ENCODE measurements around the gene S100A13. TPM values are rescaled to one million over a fixed set of nuclear protein-coding genes. Genes with fewer than 3 reads are reported as not detected.
"Not testable (repeated sequence)": the region's sequence is repeated elsewhere in the genome, so short reads cannot be mapped to it uniquely, and the experiment has no call there.

Gene S100A13
- polyA plus RNA-seq, 1 donor, result 58.5 TPM

DNA sequence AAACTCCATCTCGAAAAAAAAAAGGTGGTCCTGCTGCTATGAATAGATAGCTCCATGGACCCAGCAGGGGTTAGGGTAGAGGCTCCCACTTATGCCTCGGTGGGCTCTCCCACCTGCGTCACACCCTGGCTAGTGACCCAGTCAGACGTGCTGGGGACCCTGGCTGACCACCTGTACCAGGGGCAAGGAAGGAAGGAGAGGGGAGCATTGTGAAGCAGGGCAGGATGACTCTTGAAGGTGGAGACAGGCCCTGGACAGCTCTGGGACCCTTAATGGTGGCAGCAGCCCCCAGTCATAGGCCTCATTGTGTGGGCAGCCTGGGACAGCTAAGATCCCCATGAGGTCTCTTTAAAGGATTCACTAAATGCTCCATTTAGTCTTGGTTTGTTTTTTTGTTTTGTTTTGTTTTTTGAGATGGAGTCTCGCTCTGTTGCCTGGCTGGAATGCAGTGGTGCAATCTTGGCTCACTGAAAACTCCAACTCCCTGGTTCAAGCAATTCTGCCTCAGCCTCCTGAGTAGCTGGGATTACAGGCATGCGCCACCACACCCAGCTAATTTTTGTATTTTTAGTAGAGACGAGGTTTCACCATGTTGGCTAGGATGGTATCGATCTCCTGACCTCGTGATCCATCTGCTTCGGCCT lies 20.8 kb upstream of the S100A13 start:
- DNase-seq, result no peak

DNA sequence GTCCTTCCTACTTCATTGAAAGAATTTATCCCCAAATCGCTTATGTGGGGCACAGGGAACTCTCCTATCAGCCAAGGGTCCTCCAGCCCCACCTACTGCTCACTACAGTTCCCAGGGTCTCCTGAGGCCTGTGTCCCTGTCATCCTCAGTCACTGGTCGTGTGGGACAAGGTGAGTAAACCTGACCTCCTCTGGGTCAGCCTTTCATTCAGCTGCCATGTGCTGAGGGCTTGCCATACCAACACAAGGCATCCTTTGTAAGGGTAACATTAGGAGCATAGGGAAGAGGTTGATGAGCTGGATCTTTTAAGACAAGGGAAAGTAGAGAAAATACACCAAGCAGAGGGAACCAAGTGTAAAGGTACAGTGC lies 20.0 kb upstream of the S100A13 start:
- no peak for DNase-seq

- no peak for DNase-seq
Measured at GRCh38 chr1:153646672-153647345, 19.5 kb upstream of the S100A13 start.

DNA sequence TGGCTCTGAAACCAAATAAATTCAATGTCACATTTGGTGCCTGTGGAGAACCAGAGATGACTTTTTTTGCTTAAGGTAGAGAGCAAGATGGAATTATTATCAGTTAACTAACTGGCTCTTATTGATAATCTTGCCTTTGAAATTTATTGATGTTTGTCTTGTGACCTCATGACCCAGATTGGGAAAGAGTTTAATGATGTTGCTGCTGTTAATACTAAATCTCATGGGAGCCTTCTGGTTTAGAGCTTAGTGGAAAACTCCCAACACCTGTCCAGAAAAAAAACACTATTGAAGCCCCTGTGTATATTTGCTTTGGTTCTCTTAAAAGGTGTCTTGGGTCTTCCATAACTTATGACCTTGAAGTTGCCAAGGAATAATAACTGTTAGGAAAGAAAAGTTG lies 16.5 kb upstream of the S100A13 start:
- DNase-seq, result no peak

GRCh38 chr1:153643100-153643499 lies 15.8 kb upstream of the S100A13 start:
- DNase-seq, result no peak

- DNase-seq, result no peak
Measured at GRCh38 chr1:153642161-153642560, 14.9 kb upstream of the S100A13 start.

DNA sequence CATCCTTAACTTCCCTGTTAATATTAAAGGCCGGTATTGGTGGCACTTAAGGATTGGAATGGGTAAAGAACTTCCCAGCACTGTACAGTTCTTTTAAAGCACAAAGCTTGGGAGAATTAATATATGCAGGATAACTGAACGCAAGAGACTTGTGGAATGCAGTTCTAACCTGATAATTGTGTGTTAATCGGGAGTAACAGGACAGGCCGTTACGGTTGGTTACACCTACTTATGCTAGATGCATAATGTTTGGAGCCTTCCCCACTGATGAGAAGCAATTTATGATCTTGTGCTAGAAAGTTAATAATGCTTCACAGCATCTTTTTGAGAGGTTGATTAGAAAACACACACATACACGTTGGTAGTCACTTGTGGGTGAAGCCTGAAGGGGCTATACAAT lies 13.6 kb upstream of the S100A13 start:
- no peak for DNase-seq

DNA sequence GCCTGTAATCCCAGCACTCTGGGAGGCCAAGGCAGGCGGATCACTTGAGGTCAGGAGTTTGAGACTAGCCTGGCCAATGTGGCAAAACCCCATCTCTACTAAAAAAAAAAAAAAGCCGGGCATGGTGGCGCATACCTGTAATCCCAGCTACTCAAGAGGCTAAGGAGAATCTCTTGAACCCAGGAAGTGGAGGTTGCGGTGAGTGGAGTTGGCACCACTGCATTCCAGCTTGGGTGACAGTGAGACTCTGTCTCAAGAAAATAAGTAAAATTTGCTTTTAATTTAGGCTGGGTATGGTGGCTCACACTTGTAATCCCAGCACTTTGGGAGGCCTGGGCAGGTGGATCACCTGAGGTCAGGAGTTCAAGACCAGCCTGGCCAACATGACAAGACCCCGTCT lies 12.9 kb upstream of the S100A13 start:
- DNase-seq, result not testable (repeated sequence)

- no peak for DNase-seq
Measured at GRCh38 chr1:153639280-153639679, 12.0 kb upstream of the S100A13 start.

- no peak for DNase-seq
Measured at GRCh38 chr1:153638261-153638660, 11.0 kb upstream of the S100A13 start.

GRCh38 chr1:153636312-153636711 lies 9.0 kb upstream of the S100A13 start:
- DNase-seq, result no peak

- no peak for DNase-seq
Measured at GRCh38 chr1:153635872-153636271, 8.6 kb upstream of the S100A13 start.

- peak; percentile 98 for DNase-seq
Measured at GRCh38 chr1:153633754-153634665, 6.7 kb upstream of the S100A13 start, which contains the start of gene CHTOP. Gene CHTOP, plus strand, starts transcription at chr1:153634066. Its CDS starts 2,523 bp downstream, at chr1:153636589.

- DNase-seq, result no peak
Measured at GRCh38 chr1:153633161-153633753, 6.0 kb upstream of the S100A13 start.

- DNase-seq, result no peak
Measured at GRCh38 chr1:153631047-153632022, 4.0 kb upstream of the S100A13 start.

GRCh38 chr1:153630384-153630783 lies 3.1 kb upstream of the S100A13 start:
- DNase-seq, result no peak

DNA sequence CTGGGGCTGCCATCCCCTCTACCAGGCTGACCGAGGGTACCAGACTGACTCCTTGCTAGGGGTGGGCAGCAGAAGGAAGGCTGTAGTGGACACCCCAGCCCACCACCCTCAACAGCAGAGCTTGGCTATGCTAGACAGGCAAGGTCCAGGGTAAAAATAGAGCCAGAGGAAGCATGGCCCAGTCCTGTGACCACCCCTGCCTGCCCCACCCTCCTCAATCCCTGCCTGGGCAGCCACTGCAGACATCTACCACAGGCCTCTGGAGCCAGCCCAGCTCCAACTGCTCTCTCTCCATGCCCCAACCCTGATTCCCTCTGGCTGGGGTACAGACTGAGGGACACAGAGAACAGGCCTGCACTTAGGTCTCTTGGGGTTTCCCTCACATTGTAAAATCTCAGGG lies 2.7 kb upstream of the S100A13 start:
- DNase-seq, result no peak

DNA sequence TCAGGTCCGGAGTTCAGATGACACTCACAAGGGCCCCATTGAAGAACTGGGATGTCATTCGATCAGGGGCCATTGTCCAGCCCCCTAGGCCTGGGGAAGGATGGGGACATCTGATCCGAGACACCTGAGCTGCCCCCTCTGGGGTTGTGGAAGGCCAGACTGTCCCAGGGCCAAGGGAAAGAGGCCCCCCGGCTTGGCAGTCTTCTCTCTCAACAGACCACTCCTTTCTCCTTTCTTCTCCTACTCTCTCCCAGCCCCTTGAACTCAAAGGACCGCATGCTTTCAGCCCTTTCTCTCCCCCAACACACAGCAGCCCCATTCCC lies 2.0 kb upstream of the S100A13 start:
- DNase-seq, result no peak

GRCh38 chr1:153628638-153629342 lies 1.5 kb upstream of the S100A13 start:
- no peak for DNase-seq

GRCh38 chr1:153627715-153628626 lies 666 bp upstream of the S100A13 start, which contains the start of gene S100A1:
Gene S100A1, plus strand, starts transcription at chr1:153628434. Its CDS starts 2,088 bp downstream, at chr1:153630522.
- no peak for DNase-seq

Data from hindlimb muscle (tissue), 1 donor.